NT2/D1 (cell line): Measurements from ENCODE around the gene STARD9.

Experiments
- SUZ12 ChIP-seq: IDR thresholded peaks from 2 replicates; pipeline ENCODE4 v1.6.1; 2011; ENCODE audit not compliant: insufficient read length, insufficient read depth; ENCODE audit errors: extremely low read depth
- YY1 ChIP-seq: IDR thresholded peaks from 2 replicates; pipeline ENCODE4 v1.6.1; 2011; ENCODE audit not compliant: insufficient read length, insufficient read depth

- TF ChIP-seq SUZ12 (no peak), YY1 (no peak)
Observed at GRCh38 chr15:42712584-42712983, 137.2 kb downstream of the STARD9 start.
